Osteocyte (in vitro differentiated cells): ENCODE measurements around the gene PRKAR1B. TPM values are rescaled to one million over a fixed set of nuclear protein-coding genes. Genes with fewer than 3 reads are reported as not detected.
A peak's percentile ranks its signal among the peaks of the same experiment; 100 is the strongest.

ENCODE experiments used
- DNase-seq: peaks from one replicate; pipeline ENCODE4 v3.0.0; 2021; ENCODE audit warnings: mixed read lengths; ENCODE audit not compliant: unreplicated experiment; ENCODE audit errors: extremely low spot score
- H3K27ac Mint-ChIP-seq: one replicate; pipeline ENCODE4 v1.8.0; 2021; ENCODE audit warnings: mild to moderate bottlenecking, mixed read lengths; ENCODE audit not compliant: unreplicated experiment
- H3K27me3 Mint-ChIP-seq: one replicate; pipeline ENCODE4 v1.8.0; 2021; ENCODE audit warnings: mixed read lengths; ENCODE audit not compliant: unreplicated experiment
- H3K36me3 Mint-ChIP-seq: one replicate; pipeline ENCODE4 v1.8.0; 2021; ENCODE audit warnings: mixed read lengths; ENCODE audit not compliant: unreplicated experiment
- H3K4me1 Mint-ChIP-seq: one replicate; pipeline ENCODE4 v1.8.0; 2021; ENCODE audit warnings: mixed read lengths; ENCODE audit not compliant: unreplicated experiment
- H3K4me3 Mint-ChIP-seq: one replicate; pipeline ENCODE4 v1.8.0; 2021; ENCODE audit warnings: mild to moderate bottlenecking, moderate library complexity, mixed read lengths; ENCODE audit not compliant: unreplicated experiment
- H3K9me3 Mint-ChIP-seq: one replicate; pipeline ENCODE4 v1.8.0; 2021; ENCODE audit warnings: mixed read lengths; ENCODE audit not compliant: unreplicated experiment
- CTCF ChIP-seq: fragments of 200-600 bp; sonication (generic); IDR thresholded peaks from 2 replicates; pipeline ENCODE4 v1.5.0; 2021; ENCODE audit warnings: antibody characterized with exemption, mild to moderate bottlenecking, moderate library complexity
- total RNA-seq: library from RNA; stranded (reverse); gene quantifications from 2 replicates; pipeline ENCODE4 v1.2.1, GENCODE V29; 2021

Gene PRKAR1B
- total RNA-seq, 1 donor from 2014 or later = 12.0 TPM

- no peaks in the 10 kb centered on the region for H3K9me3 Mint-ChIP-seq
- TF ChIP-seq CTCF = no peak
- H3K4me1 Mint-ChIP-seq = peaks cover 42% of the 10 kb centered on the region
- H3K4me3 Mint-ChIP-seq = no peak overlapping the region
- no peaks in the 10 kb centered on the region for H3K36me3 Mint-ChIP-seq
- no peaks in the 10 kb centered on the region for H3K27me3 Mint-ChIP-seq
- H3K27ac Mint-ChIP-seq = peak overlapping the region; percentile 32
- no peak for DNase-seq
These were observed 139.3 kb downstream of the PRKAR1B start for GRCh38 chr7:587767-588166.

DNA sequence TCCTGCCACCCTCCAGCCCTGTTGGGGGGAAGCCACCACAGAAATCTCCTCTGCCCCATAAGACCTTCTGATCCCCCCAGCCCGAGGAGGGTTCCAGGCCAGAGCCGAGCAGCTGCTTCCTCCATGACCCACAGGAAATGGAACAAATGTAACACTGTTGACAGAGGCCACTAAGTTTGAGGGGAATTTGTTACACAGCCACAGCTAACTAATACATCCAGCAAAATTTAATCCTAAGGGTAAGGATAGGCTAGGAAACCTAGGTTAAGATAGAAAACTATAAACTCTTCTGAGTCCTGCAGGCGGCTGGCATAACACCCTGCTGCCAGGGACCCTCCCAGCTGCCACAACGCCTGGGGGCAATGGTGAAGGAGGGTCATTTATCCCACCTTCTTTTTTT lies 140.6 kb downstream of the PRKAR1B start:
- no peak overlapping the region for H3K27ac Mint-ChIP-seq
- H3K4me1 Mint-ChIP-seq = peaks cover 39% of the 10 kb centered on the region
- no peak overlapping the region for H3K4me3 Mint-ChIP-seq

DNA sequence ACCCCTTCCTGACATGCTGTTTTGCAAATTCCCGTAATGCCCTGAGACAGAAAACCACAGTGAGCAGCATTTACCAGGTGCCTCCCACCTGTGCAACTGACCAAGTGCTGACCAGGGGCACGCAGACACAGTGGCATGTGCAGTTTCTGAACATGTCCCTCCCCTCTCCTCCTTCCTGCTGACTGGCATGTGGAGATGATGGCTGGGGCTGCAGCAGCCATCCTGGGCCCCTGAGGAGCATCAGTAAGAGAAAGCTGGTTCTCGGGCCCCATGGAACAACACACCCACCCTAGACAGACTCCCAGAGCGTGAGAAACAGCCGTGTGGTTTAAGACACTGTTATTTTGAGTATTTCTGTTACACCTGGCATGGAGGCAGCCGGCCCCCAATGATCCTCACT lies 141.2 kb downstream of the PRKAR1B start:
- Mint-ChIP-seq H3K4me1 (peaks cover 38% of the 10 kb centered on the region), H3K36me3 (peaks cover 2% of the 10 kb centered on the region), H3K27me3 (no peaks in the 10 kb centered on the region), H3K27ac (no peak overlapping the region), H3K9me3 (no peaks in the 10 kb centered on the region), H3K4me3 (no peak overlapping the region)
- no peak for DNase-seq
- no peak for TF ChIP-seq CTCF

More for the DNA sequence above, 140.6 kb downstream of the PRKAR1B start:
- no peaks in the 10 kb centered on the region for H3K27me3 Mint-ChIP-seq
- peaks cover 2% of the 10 kb centered on the region for H3K36me3 Mint-ChIP-seq
- no peak for TF ChIP-seq CTCF
- H3K9me3 Mint-ChIP-seq = no peaks in the 10 kb centered on the region
- DNase-seq = no peak

GRCh38 chr7:585229-585711 lies 141.8 kb downstream of the PRKAR1B start:
- Mint-ChIP-seq H3K4me3 (no peak overlapping the region), H3K36me3 (peaks cover 2% of the 10 kb centered on the region), H3K27ac (no peak overlapping the region), H3K27me3 (no peaks in the 10 kb centered on the region), H3K4me1 (peaks cover 32% of the 10 kb centered on the region), H3K9me3 (no peaks in the 10 kb centered on the region)
- no peak for TF ChIP-seq CTCF
- DNase-seq = no peak

- no peaks in the 10 kb centered on the region for H3K9me3 Mint-ChIP-seq
These were observed 142.3 kb downstream of the PRKAR1B start for GRCh38 chr7:584820-585219.

More at GRCh38 chr7:584820-585219, 142.3 kb downstream of the PRKAR1B start:
- DNase-seq = no peak
- Mint-ChIP-seq H3K27ac (no peak overlapping the region), H3K27me3 (no peaks in the 10 kb centered on the region), H3K4me1 (peaks cover 28% of the 10 kb centered on the region), H3K36me3 (peaks cover 2% of the 10 kb centered on the region), H3K4me3 (no peak overlapping the region)
- TF ChIP-seq CTCF = no peak
